Measurements from ENCODE around the gene TH. TPM values are rescaled to one million over a fixed set of nuclear protein-coding genes. Genes with fewer than 3 reads are reported as not detected.

The TH gene
- total and polyA plus RNA-seq, 10 donors = 0.13 to 1.0 (median 0.27) TPM; not detected in 6

DNA sequence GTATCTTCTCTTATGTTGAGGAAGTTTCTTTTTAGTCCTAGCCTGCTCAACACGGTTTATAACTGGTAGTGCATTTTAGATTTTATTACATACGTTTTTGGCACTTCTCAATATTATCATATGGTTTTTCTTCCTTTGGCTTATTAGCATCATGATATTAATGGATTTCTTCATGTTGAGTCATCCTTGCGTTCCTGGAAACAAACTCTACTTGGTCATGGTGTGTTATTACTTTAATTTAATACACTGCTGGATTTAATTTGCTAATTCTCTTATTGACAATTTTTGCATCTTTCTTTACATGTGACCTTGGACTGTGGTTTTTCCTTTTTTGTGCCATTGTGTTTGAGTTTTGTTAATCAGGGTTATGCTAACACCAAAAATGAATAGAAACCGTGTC is 52.9 kb downstream of the TH start:
- Histone ChIP-seq H3K9me3 (peaks cover 0 to 17% (median 13%) of the 10 kb centered on the region in 8 donors), H3K4me3 (no peak overlapping the region), H3K27me3 (replicated peaks in 1 of 7) (peaks cover 0 to 43% (median 25%) of the 10 kb centered on the region in 7 donors), H3K27ac (no peak overlapping the region), H3K36me3 (no peaks in the 10 kb centered on the region), H3K4me1 (peaks cover 0 to 3% (median 0%) of the 10 kb centered on the region in 6 donors)
- TF ChIP-seq POLR2A (IDR thresholded peaks at IDR 0.05) (no peak), POLR2AphosphoS5 (IDR thresholded peaks at IDR 0.05) (no peak)
- TF ChIP-seq, protein P1, sequence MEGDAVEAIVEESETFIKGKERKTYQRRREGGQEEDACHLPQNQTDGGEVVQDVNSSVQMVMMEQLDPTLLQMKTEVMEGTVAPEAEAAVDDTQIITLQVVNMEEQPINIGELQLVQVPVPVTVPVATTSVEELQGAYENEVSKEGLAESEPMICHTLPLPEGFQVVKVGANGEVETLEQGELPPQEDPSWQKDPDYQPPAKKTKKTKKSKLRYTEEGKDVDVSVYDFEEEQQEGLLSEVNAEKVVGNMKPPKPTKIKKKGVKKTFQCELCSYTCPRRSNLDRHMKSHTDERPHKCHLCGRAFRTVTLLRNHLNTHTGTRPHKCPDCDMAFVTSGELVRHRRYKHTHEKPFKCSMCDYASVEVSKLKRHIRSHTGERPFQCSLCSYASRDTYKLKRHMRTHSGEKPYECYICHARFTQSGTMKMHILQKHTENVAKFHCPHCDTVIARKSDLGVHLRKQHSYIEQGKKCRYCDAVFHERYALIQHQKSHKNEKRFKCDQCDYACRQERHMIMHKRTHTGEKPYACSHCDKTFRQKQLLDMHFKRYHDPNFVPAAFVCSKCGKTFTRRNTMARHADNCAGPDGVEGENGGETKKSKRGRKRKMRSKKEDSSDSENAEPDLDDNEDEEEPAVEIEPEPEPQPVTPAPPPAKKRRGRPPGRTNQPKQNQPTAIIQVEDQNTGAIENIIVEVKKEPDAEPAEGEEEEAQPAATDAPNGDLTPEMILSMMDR (IDR thresholded peaks at IDR 0.05 in 8 of 11, conservative IDR thresholded peaks at IDR 0.05 in 3 of 11) = no peak
- 76 to 92% (median 83%) methylated on average over 4 of the region's 4 CpGs for WGBS, 5 donors
- DNase-seq = no peak
- intact Hi-C loops (cut with DNase I; ENCODE audit: low total_unique reads) = no loop called here

DNA sequence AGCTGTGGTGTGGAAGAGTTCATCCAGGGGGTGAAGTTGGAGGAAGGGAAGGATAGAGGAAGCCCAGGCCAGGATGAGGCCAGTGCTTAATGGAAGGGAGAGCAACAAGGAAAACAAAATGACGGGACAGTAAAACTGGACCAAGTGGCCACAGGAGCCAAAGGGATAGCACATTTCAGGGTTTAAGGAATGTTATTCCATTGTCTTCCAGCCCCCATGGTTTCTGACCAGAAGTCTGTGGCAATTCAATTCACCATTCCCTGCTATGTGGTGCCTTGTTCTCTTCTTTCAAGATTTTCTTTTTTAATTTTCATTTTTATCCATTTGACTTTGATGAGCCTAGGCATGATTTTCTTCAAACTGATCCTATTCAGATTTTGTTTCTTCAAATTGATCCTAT is 54.9 kb downstream of the TH start:
- intact Hi-C loops (cut with DNase I; ENCODE audit: low total_unique reads) = no loop called here
- TF ChIP-seq POLR2A (IDR thresholded peaks at IDR 0.05) = no peak
- TF ChIP-seq POLR2AphosphoS5 (IDR thresholded peaks at IDR 0.05) = no peak
- TF ChIP-seq, protein P1 (IDR thresholded peaks at IDR 0.05 in 8 of 11, conservative IDR thresholded peaks at IDR 0.05 in 3 of 11) = no peak

DNA sequence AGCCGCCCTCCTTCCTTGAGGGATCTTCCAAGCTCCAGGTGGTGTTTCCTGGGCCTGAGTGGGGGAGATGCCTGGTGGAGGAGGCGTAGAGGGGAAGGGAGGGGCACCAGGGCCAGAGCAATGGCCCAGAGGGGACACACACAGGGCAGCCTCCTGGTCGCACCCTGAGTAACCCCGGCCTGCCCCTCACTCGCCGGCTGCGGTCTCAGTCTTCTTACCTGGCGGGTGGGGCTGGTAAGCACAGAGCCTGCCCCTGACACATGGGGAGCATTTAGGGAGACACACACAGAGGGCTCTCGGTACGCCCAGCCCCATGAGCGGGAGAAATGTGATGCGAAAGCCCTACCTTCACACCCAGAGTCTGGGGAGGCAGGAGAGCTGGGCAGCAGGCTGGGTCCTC is 56.3 kb downstream of the TH start:
- TF ChIP-seq, protein P1 (IDR thresholded peaks at IDR 0.05 in 8 of 11, conservative IDR thresholded peaks at IDR 0.05 in 3 of 11) = no peak
- TF ChIP-seq POLR2A (IDR thresholded peaks at IDR 0.05) (no peak), POLR2AphosphoS5 (IDR thresholded peaks at IDR 0.05) (no peak)
- H3K27me3 ChIP-seq (replicated peaks in 1 of 7) = peaks cover 0 to 15% (median 3%) of the 10 kb centered on the region in 7 donors
- no peak overlapping the region for H3K4me3 ChIP-seq
- no peak overlapping the region for H3K27ac ChIP-seq
- no peaks in the 10 kb centered on the region for H3K36me3 ChIP-seq
- no peak for DNase-seq
- peaks cover 0 to 17% (median 13%) of the 10 kb centered on the region in 8 donors for H3K9me3 ChIP-seq
- intact Hi-C loops (cut with DNase I; ENCODE audit: low total_unique reads) = no loop called here
- 87 to 99% (median 94%) methylated on average over 8 to 12 of the region's 12 CpGs for WGBS, 5 donors
- H3K4me1 ChIP-seq = peaks cover 0 to 3% (median 0%) of the 10 kb centered on the region in 6 donors

More for the DNA sequence above, 54.9 kb downstream of the TH start:
- Histone ChIP-seq H3K36me3 (no peaks in the 10 kb centered on the region), H3K27ac (no peak overlapping the region), H3K27me3 (replicated peaks in 1 of 7) (peaks cover 0 to 29% (median 14%) of the 10 kb centered on the region in 7 donors), H3K4me3 (no peak overlapping the region), H3K9me3 (peaks cover 0 to 17% (median 13%) of the 10 kb centered on the region in 8 donors), H3K4me1 (peaks cover 0 to 3% (median 0%) of the 10 kb centered on the region in 6 donors)
- WGBS, 5 donors = 82 to 100% (median 90%) methylated on average over 1 of the region's 1 CpG
- no peak for DNase-seq

DNA sequence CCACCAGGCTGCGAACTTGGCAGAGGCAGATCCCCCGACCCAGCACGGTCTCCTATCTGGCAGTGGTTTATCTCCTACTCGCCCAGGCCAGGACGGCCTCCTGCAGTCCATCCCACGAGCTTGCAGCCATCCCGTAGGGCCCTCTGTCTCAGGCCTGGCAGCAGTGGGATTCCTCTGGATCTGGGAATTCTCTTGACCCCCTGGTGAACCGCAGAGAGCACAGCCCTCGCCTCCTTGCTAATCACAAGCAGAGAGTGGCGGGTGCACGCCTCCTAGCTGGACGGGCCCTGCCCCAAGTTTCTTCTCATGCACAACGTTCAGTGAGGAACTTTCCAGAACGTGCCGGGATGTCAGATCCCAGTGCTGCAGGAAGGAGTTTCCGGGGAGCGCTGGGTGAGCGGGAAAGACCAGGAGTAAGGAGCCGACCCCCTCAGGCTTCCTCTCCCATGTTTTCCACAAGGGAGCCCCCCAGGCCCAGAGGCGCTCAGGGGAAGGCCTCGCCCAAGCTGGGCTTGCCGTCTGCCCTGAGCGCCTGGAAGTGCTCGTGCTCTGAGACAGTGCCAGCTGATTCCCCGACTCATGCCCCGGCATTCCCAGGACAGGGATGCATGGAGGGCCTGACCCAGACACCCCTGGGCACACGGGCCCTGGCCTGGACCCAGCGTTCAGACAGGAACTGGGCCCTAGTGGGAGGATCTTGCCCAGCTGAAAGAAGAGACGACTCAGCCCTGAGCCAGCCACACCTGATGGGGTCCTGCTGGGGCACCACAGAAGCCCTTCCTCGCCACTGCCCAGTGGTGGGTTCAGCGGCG is 57.0 kb downstream of the TH start:
- no peak for DNase-seq
- Histone ChIP-seq H3K36me3 (no peaks in the 10 kb centered on the region), H3K27ac (no peak overlapping the region), H3K27me3 (replicated peaks in 1 of 7) (peaks cover 0 to 11% (median 0%) of the 10 kb centered on the region in 7 donors), H3K4me1 (peaks cover 0 to 4% (median 2%) of the 10 kb centered on the region in 6 donors), H3K9me3 (peaks cover 0 to 17% (median 13%) of the 10 kb centered on the region in 8 donors), H3K4me3 (no peak overlapping the region)
- intact Hi-C loops (cut with DNase I; ENCODE audit: low total_unique reads) = no loop called here
- 79 to 92% (median 87%) methylated on average over 27 to 32 of the region's 32 CpGs for WGBS, 5 donors
- TF ChIP-seq POLR2A (IDR thresholded peaks at IDR 0.05) = no peak
- TF ChIP-seq, protein P1 (IDR thresholded peaks at IDR 0.05 in 8 of 11, conservative IDR thresholded peaks at IDR 0.05 in 3 of 11) = no peak
- TF ChIP-seq POLR2AphosphoS5 (IDR thresholded peaks at IDR 0.05) = no peak

All from spleen (tissue), 11 donors.